EL (cell line): ENCODE measurements around the gene KLHL30.

ENCODE experiments used
- DNase-seq: peaks from one replicate; pipeline ENCODE4 v3.0.0-alpha.2; 2016

The KLHL30 gene

DNA sequence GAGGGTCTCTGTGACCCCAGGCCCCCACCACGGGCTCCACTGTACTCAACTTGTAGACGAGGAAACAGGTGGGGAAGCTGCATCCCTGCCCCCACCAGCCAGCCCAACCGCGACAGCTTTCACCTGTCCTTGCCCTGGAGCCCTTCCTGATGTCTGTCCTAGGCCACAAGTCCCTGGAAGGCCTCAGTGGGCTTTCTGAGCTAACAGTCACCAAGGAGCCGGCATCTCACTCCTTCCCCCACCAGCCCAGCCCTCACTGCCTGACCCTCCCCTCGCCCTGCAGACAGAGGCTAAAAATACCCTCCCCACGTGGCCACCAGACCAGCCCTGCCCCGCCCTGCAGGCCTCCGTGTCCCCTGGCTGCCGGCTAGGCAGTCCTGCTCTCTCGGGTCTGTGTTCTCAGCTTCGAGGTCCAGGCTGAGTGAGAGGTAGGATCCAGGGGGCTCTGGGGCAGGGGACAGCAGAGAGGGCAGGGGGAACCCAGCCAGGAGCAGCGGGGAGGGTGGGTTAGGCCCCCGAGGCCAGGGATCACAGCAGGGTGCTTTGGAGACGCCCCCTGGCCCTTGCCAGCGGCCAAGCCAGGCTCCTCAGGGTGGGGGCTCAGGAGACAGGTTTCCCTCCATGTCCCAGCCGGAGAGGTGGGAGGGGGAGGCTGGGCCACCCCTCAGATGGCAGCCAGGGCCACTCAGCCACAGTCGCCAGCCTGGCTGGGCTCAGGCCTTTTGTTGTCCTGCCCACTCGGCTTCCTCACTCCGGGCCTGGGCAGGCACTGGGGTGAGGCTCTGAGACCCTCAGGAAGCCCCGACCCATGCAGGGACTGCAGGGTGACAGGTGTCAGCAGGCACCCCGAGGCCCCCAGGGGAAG lies at the start of gene KLHL30:
Gene KLHL30 (plus strand): TSS at position 338 of the 865 bp plus-strand sequence. CDS start 2,087 bp downstream, outside the sequence.
- DNase-seq, result no peak

- no peak for DNase-seq
Measured at GRCh38 chr2:238090887-238091286, 47.6 kb upstream of the KLHL30 start.

DNA sequence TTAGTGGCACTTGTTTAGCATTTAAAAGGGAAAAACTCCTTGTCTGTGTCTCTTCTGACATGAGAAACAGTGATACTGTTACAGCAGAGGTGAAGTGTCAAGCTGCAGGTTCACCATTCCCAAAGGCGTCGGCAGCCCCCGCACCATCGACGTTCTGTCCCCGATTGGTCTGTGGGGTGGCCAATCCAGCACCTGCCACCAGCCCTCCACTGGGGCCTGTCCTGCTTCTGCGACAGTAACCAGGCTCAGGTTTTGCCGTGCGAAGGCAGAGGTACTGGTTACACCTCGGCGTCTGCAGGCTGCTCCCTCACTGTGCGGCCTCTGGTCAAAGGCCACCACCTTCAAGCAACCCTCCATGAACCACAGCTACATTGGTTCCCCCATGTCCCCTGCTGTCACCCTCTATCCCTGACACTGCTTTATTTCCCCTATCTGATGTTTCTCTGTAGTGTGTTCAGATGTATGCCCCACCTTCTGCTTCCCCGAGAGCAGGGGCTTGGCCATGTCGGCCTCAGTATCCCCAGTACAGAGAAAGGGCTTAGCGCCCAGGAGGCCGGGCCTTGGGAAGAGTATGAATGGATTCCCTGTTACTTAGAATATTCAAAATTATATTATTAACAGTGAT lies 46.9 kb upstream of the KLHL30 start:
- no peak for DNase-seq

GRCh38 chr2:238092486-238093035 lies 45.9 kb upstream of the KLHL30 start:
- DNase-seq, result no peak

- DNase-seq, result no peak
Measured at GRCh38 chr2:238093181-238094140, 45.0 kb upstream of the KLHL30 start.

DNA sequence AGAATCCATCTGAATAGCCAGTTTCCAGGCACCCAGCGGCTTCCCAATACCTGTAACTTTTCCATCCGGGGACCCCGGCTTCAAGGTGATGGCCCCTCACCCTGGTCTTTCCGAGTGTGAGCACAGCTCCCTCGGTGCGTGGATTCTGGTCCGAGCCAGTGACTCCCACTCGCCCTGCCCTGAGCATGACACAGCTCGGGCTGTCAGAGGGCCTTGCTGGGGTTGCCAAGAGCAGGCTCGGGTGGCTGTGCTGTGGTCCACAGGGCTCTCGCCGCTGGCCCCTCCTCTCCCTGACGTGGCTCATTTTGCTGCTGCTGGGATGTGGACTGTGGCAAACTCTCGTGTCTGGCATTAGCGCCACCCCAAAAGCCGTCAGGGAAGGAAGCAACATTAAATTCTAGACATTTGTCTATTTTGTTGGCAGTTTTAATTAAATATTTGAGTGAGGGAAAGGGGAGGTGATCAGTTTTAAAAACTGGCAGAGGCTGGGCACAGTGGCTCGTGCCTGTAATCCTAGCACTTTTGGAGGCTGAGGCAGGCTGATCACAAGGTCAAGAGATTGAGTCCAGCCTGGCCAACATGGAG lies 43.9 kb upstream of the KLHL30 start:
- no peak for DNase-seq

- no peak for DNase-seq
Measured at GRCh38 chr2:238095143-238095542, 43.3 kb upstream of the KLHL30 start.

DNA sequence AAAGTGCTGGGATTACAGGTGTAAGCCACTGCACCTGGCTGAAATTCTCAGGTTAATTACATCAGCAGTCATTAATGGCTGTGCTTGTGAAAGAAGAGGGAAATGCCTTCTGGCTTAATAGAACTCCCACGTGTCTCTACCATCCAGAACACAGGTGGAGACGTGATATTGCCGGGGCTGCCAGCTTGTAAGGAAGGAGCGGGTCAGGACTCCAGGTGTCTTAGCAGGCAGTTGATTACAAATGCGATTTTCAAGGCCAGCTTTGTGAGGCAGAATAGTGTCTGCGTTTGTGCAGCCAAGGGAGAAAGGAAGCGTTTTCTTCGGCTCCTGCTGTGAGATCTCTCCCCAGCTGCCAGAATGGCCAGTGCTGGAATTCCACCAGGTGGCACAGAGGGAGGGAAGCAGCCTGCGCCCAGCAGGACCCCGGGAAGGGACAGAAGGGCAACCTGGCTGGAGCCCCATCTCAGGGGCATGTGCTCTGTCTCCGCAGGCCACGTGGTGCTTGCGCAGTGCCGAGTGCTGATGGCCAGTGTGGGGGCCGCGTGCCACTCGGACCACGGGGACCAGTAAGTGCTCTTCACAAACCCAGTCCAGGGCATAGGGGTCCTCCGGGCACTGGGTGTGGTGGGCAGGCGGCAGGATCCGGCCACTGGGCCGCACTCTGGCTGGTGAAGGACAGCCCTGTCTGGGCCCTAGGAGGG lies 42.0 kb upstream of the KLHL30 start:
- DNase-seq, result no peak

GRCh38 chr2:238097201-238097987 lies 41.1 kb upstream of the KLHL30 start:
- no peak for DNase-seq

GRCh38 chr2:238097988-238098871 lies 40.2 kb upstream of the KLHL30 start:
- DNase-seq, result peak; percentile 42

DNA sequence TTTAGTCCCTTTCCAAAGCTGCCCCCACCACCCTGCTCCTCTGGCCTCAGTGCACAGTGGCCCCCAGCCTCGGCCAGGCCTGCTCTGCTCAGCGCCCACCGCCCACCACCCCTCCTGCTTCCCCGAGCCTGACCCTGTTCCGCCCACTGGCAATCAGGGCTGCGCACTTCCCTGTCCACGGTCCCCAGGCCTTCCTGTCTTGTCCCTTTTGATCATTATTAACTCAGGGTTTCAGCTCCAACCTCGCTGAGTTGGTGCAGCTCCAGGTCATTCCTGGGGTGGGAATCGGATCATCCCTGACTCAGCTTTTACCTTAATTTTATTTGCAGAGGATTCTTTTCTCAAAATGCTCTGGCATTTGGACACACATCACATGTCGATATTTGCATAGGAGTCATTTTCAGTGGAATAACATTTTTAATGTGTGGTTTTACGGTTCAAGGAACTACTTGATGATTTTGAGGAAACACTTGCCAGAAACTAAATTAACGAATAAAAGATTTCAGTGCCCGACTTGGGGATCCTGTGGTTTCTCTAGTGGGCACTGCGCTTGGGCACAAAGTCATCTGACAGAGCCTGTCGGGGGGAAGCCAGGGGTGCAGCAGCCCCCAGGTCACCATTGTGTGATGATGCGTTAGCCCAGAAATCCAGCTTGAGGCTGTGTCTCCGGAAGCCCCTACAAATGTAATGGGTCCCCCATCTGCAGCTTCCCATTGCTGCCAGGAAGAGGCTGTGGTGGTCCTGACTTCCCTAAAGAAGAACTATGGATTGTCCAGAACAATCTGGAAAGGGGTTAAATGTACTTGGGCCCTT lies 39.4 kb upstream of the KLHL30 start:
- DNase-seq, result no peak

DNA sequence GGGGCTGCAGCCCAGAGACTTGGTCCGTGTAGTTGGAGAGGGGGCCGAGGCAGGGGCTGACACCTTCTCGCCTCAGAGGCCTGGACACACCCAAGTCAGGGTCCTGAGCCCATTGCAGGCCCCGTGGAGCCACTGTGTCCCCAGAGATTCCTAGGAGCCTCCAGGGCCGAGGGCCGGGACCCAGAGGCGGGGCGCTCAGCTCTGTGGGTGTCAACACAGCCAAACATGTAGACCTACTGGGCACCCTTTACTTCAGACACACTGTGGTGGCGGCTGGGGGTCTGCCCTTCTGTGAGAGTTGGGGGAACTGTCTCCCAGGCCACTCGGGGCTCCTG lies 38.8 kb upstream of the KLHL30 start:
- DNase-seq, result no peak

GRCh38 chr2:238100049-238100820 lies 38.2 kb upstream of the KLHL30 start, which contains the start of gene ESPNL:
Gene ESPNL (plus strand): TSS chr2:238100340. CDS start chr2:238100420, 80 bp downstream.
- no peak for DNase-seq

- DNase-seq, result no peak
Measured at GRCh38 chr2:238100821-238101771, 37.4 kb upstream of the KLHL30 start.

GRCh38 chr2:238101891-238102841 lies 36.3 kb upstream of the KLHL30 start:
- no peak for DNase-seq

DNA sequence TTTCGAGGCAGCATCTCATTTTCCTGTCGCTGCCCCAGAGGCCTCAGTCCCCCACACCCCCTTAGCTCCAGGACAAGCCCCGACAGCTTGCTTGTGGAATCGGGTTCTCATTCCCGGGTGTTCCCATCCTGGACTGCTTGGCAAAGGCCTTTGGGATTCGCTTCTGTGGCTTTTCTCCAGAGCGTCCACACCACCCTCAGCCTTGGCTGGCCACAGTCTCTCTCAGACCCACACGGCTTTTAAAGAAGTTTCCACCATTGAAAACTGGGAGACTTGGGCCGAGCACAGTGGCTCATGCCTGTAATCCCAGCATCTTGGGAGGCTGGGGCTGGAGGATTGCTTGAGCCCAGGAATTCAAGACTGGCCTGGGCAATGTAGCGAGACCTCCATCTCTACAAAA lies 35.6 kb upstream of the KLHL30 start:
- DNase-seq, result no peak
